Trophoblast cell (in vitro differentiated cells and primary cell): ENCODE measurements around the gene SMAD3.

ENCODE experiments used
- DNase-seq, 2 donors: peaks; one replicate each; pipeline ENCODE4 v3.0.0-alpha.2; 2016
- H2AFZ ChIP-seq: 2 replicates; pipeline ENCODE4 v1.6.1; 2013; ENCODE audit warnings: low read length, moderate library complexity, mild to moderate bottlenecking; ENCODE audit not compliant: insufficient read depth, poor library complexity
- H2AK5ac ChIP-seq: 2 replicates; pipeline ENCODE4 v1.6.1; 2013; ENCODE audit warnings: mild to moderate bottlenecking, low read length
- H2BK120ac ChIP-seq: 2 replicates; pipeline ENCODE4 v1.6.1; 2013; ENCODE audit warnings: low read length, mild to moderate bottlenecking, moderate library complexity; ENCODE audit not compliant: insufficient read depth, poor library complexity
- H2BK12ac ChIP-seq: 2 replicates; pipeline ENCODE4 v1.6.1; 2013; ENCODE audit warnings: mild to moderate bottlenecking, low read length, moderate library complexity
- H2BK5ac ChIP-seq: 2 replicates; pipeline ENCODE4 v1.6.1; 2013; ENCODE audit warnings: low read length, low read depth, moderate library complexity, mild to moderate bottlenecking; ENCODE audit not compliant: poor library complexity
- H3K14ac ChIP-seq: 2 replicates; pipeline ENCODE4 v1.6.1; 2013; ENCODE audit warnings: mild to moderate bottlenecking, low read length
- H3K18ac ChIP-seq: 2 replicates; pipeline ENCODE4 v1.6.1; 2013; ENCODE audit warnings: mild to moderate bottlenecking, low read length
- H3K23ac ChIP-seq: 2 replicates; pipeline ENCODE4 v1.6.1; 2013; ENCODE audit warnings: low read length
- H3K27ac ChIP-seq: 2 replicates; pipeline ENCODE4 v1.5.1; 2013; ENCODE audit warnings: low read depth, mild to moderate bottlenecking, inconsistent platforms, low read length, moderate library complexity
- H3K27me3 ChIP-seq: 2 replicates; pipeline ENCODE4 v1.6.1; 2013; ENCODE audit warnings: inconsistent platforms, mild to moderate bottlenecking, low read length, moderate library complexity; ENCODE audit not compliant: insufficient read depth
- H3K36me3 ChIP-seq, 2 experiments: 1 replicate in 1 of 2; 2 replicates in 1 of 2; pipeline ENCODE4 v1.6.1; 2013; ENCODE audit warnings: low read length in 2 of 2, mild to moderate bottlenecking in 2 of 2, moderate library complexity in 1 of 2; ENCODE audit not compliant: insufficient read depth in 2 of 2, control insufficient read depth in 1 of 2
- H3K4ac ChIP-seq: 2 replicates; pipeline ENCODE4 v1.6.1; 2013; ENCODE audit warnings: low read depth, mild to moderate bottlenecking, low read length, moderate library complexity
- H3K4me1 ChIP-seq, 2 experiments: 1 replicate in 1 of 2; 2 replicates in 1 of 2; pipeline ENCODE4 v1.6.1; 2013; ENCODE audit warnings: low read length in 2 of 2, mild to moderate bottlenecking in 2 of 2, moderate library complexity in 1 of 2; ENCODE audit not compliant: insufficient read depth in 2 of 2, control insufficient read depth in 1 of 2
- H3K4me2 ChIP-seq: 2 replicates; pipeline ENCODE4 v1.6.1; 2013; ENCODE audit warnings: inconsistent platforms, mild to moderate bottlenecking, low read length, moderate library complexity
- H3K4me3 ChIP-seq: 2 replicates; pipeline ENCODE4 v1.5.1; 2013; ENCODE audit warnings: mild to moderate bottlenecking, low read depth, low read length, inconsistent platforms
- H3K79me1 ChIP-seq: one replicate; pipeline ENCODE4 v1.6.1; 2013; ENCODE audit warnings: low read length
- H3K79me2 ChIP-seq: 2 replicates; pipeline ENCODE4 v1.6.1; 2013; ENCODE audit warnings: low read length, mild to moderate bottlenecking; ENCODE audit not compliant: control insufficient read depth, insufficient read depth, poor library complexity
- H3K9ac ChIP-seq: 2 replicates; pipeline ENCODE4 v1.6.1; 2013; ENCODE audit warnings: mild to moderate bottlenecking, low read length
- H3K9me3 ChIP-seq: 2 replicates; pipeline ENCODE4 v1.6.1; 2013; ENCODE audit warnings: low read depth, mild to moderate bottlenecking, control low read depth, inconsistent platforms, low read length; ENCODE audit not compliant: insufficient read depth
- H4K12ac ChIP-seq: 2 replicates; pipeline ENCODE4 v1.6.1; 2013; ENCODE audit warnings: low read depth, mild to moderate bottlenecking, low read length, moderate library complexity
- H4K8ac ChIP-seq: 2 replicates; pipeline ENCODE4 v1.6.1; 2013; ENCODE audit warnings: low read depth, mild to moderate bottlenecking, low read length, moderate library complexity
- H4K91ac ChIP-seq: one replicate; pipeline ENCODE4 v1.6.1; 2013; ENCODE audit warnings: low read depth, mild to moderate bottlenecking, low read length, moderate library complexity
- WGBS: extraction: QIAGEN DNeasy Blood & Tissue Kit; methylation state at CpG from one replicate; pipeline ENCODE4 v1.1.7; 2013; ENCODE audit warnings: missing lambda C conversion rate; ENCODE audit not compliant: insufficient read length, insufficient coverage; ENCODE audit errors: extremely low coverage; 5-methylcytosine and 5-hydroxymethylcytosine counted together

The SMAD3 gene

GRCh38 chr15:67135494-67135893, 70.1 kb downstream of the SMAD3 start:
- H3K79me1 ChIP-seq = peaks cover 6% of the 10 kb centered on the region
- H3K4me1 ChIP-seq = peaks cover 33 to 39% of the 10 kb centered on the region in 2 experiments
- H2BK12ac ChIP-seq = no peak overlapping the region
- DNase-seq = no peak
- H4K8ac ChIP-seq = no peak overlapping the region
- no peak overlapping the region for H2BK120ac ChIP-seq
- no peak overlapping the region for H3K9ac ChIP-seq
- H4K12ac ChIP-seq = no peak overlapping the region
- no peak overlapping the region for H3K4me3 ChIP-seq
- no peaks in the 10 kb centered on the region for H3K27me3 ChIP-seq
- H3K23ac ChIP-seq = no peak overlapping the region
- H3K36me3 ChIP-seq = peaks cover 0 to 4% of the 10 kb centered on the region in 2 experiments
- no CpG with 5 or more reads among the region's 4 CpGs for WGBS
- no peak overlapping the region for H3K4ac ChIP-seq
- no peak overlapping the region for H3K14ac ChIP-seq
- H3K27ac ChIP-seq = no peak overlapping the region
- H4K91ac ChIP-seq = no peak overlapping the region
- H2AK5ac ChIP-seq = no peak overlapping the region
- no peak overlapping the region for H3K18ac ChIP-seq
- H3K79me2 ChIP-seq = peaks cover 2% of the 10 kb centered on the region
- no peak overlapping the region for H2BK5ac ChIP-seq
- H3K4me2 ChIP-seq = no peak overlapping the region
- H3K9me3 ChIP-seq = no peaks in the 10 kb centered on the region
- H2AFZ ChIP-seq = no peak overlapping the region

GRCh38 chr15:67136802-67137201, 71.4 kb downstream of the SMAD3 start:
- H4K91ac ChIP-seq = no peak overlapping the region
- H3K14ac ChIP-seq = no peak overlapping the region
- H4K8ac ChIP-seq = peak overlapping the region; percentile 4
- peaks cover 15% of the 10 kb centered on the region for H3K79me1 ChIP-seq
- H2AFZ ChIP-seq = no peak overlapping the region
- H3K27ac ChIP-seq = no peak overlapping the region
- no peaks in the 10 kb centered on the region for H3K9me3 ChIP-seq
- no peak overlapping the region for H3K23ac ChIP-seq
- no peaks in the 10 kb centered on the region for H3K36me3 ChIP-seq
- H2BK120ac ChIP-seq = no peak overlapping the region
- no peak for DNase-seq
- peak overlapping the region; percentile 6 for H2BK12ac ChIP-seq
- peak overlapping the region; percentile 8 for H3K4ac ChIP-seq
- WGBS = no CpG with 5 or more reads among the region's 3 CpGs
- peaks cover 2% of the 10 kb centered on the region for H3K79me2 ChIP-seq
- no peaks in the 10 kb centered on the region for H3K27me3 ChIP-seq
- no peak overlapping the region for H3K9ac ChIP-seq
- H3K4me1 ChIP-seq = peaks cover 43 to 48% of the 10 kb centered on the region in 2 experiments
- H4K12ac ChIP-seq = no peak overlapping the region
- no peak overlapping the region for H3K4me3 ChIP-seq
- H2BK5ac ChIP-seq = no peak overlapping the region
- peak overlapping the region; percentile 2 for H3K18ac ChIP-seq
- H3K4me2 ChIP-seq = no peak overlapping the region
- peak overlapping the region; percentile 11 for H2AK5ac ChIP-seq

- Histone ChIP-seq H4K8ac (no peak overlapping the region), H3K4me3 (no peak overlapping the region), H3K4ac (no peak overlapping the region), H3K36me3 (no peaks in the 10 kb centered on the region), H3K23ac (no peak overlapping the region), H3K14ac (no peak overlapping the region), H3K9ac (no peak overlapping the region), H3K27me3 (no peaks in the 10 kb centered on the region), H3K79me1 (peaks cover 16% of the 10 kb centered on the region), H3K18ac (no peak overlapping the region), H2AFZ (no peak overlapping the region), H4K91ac (no peak overlapping the region), H2BK5ac (no peak overlapping the region), H2AK5ac (no peak overlapping the region), H2BK120ac (no peak overlapping the region), H2BK12ac (no peak overlapping the region), H3K4me2 (no peak overlapping the region), H3K79me2 (peaks cover 2% of the 10 kb centered on the region), H4K12ac (no peak overlapping the region), H3K27ac (no peak overlapping the region), H3K9me3 (no peaks in the 10 kb centered on the region), H3K4me1 (peaks cover 44 to 45% of the 10 kb centered on the region in 2 experiments)
- no CpG with 5 or more reads among the region's 1 CpG for WGBS
- no peak for DNase-seq
Measured at GRCh38 chr15:67137319-67137718, 71.9 kb downstream of the SMAD3 start.

GRCh38 chr15:67137951-67138848, 72.8 kb downstream of the SMAD3 start:
- Histone ChIP-seq H4K91ac (peak overlapping the region; percentile 58), H3K18ac (peak overlapping the region; percentile 86), H3K9me3 (no peaks in the 10 kb centered on the region), H3K4me2 (no peak overlapping the region), H3K4me3 (no peak overlapping the region), H2AFZ (no peak overlapping the region), H2BK12ac (peak overlapping the region; percentile 88), H4K12ac (no peak overlapping the region), H4K8ac (no peak overlapping the region), H3K79me1 (peaks cover 19% of the 10 kb centered on the region), H3K27me3 (no peaks in the 10 kb centered on the region), H3K79me2 (peaks cover 2% of the 10 kb centered on the region), H3K9ac (no peak overlapping the region), H3K14ac (peak overlapping the region; percentile 32), H3K4ac (no peak overlapping the region), H2BK120ac (peak overlapping the region; percentile 22), H3K23ac (no peak overlapping the region), H3K27ac (peak overlapping the region; percentile 12), H2AK5ac (peak overlapping the region; percentile 47), H3K4me1 (peaks cover 42 to 45% of the 10 kb centered on the region in 2 experiments), H3K36me3 (no peaks in the 10 kb centered on the region), H2BK5ac (peak overlapping the region; percentile 43)
- DNase-seq = no peak
- WGBS = no CpG with 5 or more reads among the region's 17 CpGs
